BLaER1 treated with 17β-estradiol and CSF1 and Interleukin-3, amounts not matched to agents 10 nM and 100 nM (cell line): ENCODE measurements around the gene PFDN2.
A peak's percentile ranks its signal among the peaks of the same experiment; 100 is the strongest.

Experiments
- H3K27ac ChIP-seq, 11 experiments: shearing (Covaris generic); formaldehyde crosslinking; 2 replicates each; pipeline ENCODE4 v1.8.1; 2022
- H3K27me3 ChIP-seq, 11 experiments: shearing (Covaris generic); formaldehyde crosslinking; 2 replicates each; pipeline ENCODE4 v1.8.1; 2022
- H3K36me3 ChIP-seq, 11 experiments: shearing (Covaris generic); formaldehyde crosslinking; 2 replicates each; pipeline ENCODE4 v1.8.1; 2022
- H3K4me1 ChIP-seq, 10 experiments: shearing (Covaris generic); formaldehyde crosslinking; 2 replicates each; pipeline ENCODE4 v1.8.1; 2022
- H3K4me2 ChIP-seq, 11 experiments: shearing (Covaris generic); formaldehyde crosslinking; 2 replicates each; pipeline ENCODE4 v1.8.1; 2022
- H3K4me3 ChIP-seq, 10 experiments: shearing (Covaris generic); formaldehyde crosslinking; 2 replicates each; pipeline ENCODE4 v1.8.1; 2022
- H3K9ac ChIP-seq, 11 experiments: shearing (Covaris generic); formaldehyde crosslinking; 2 replicates each; pipeline ENCODE4 v1.8.1; 2022
- H3K9me3 ChIP-seq, 11 experiments: shearing (Covaris generic); formaldehyde crosslinking; replicated peaks in 1 of 11; 2 replicates each; pipeline ENCODE4 v1.8.1; 2022
- H4K20me1 ChIP-seq, 11 experiments: shearing (Covaris generic); formaldehyde crosslinking; 2 replicates each; pipeline ENCODE4 v1.8.1; 2022
- Cebpa-rat ChIP-seq, 11 experiments: shearing (Covaris generic); IDR thresholded peaks; 2 replicates each; pipeline ENCODE4 v1.8.1; 2022

The PFDN2 gene

GRCh38 chr1:161100556-161100955, 17.3 kb downstream of the PFDN2 start:
- no peak overlapping the region for H3K4me3 ChIP-seq
- peaks cover 27 to 41% (median 35%) of the 10 kb centered on the region in 10 experiments for H3K4me1 ChIP-seq
- H3K9ac ChIP-seq = no peak overlapping the region
- no peaks in the 10 kb centered on the region for H3K27me3 ChIP-seq
- H3K4me2 ChIP-seq = no peak overlapping the region
- no peak for TF ChIP-seq Cebpa-rat (IDR thresholded peaks at IDR 0.05)
- H4K20me1 ChIP-seq = peaks cover 27 to 80% (median 76%) of the 10 kb centered on the region in 11 experiments; a peak in 20 of 22 replicates
- H3K27ac ChIP-seq = no peak overlapping the region
- no peaks in the 10 kb centered on the region for H3K9me3 ChIP-seq
- peaks cover 40 to 71% (median 65%) of the 10 kb centered on the region in 11 experiments for H3K36me3 ChIP-seq

GRCh38 chr1:161099090-161099802, 18.6 kb downstream of the PFDN2 start:
- Histone ChIP-seq H3K27me3 (no peaks in the 10 kb centered on the region), H3K27ac (no peak overlapping the region), H3K9me3 (no peaks in the 10 kb centered on the region), H3K36me3 (peaks cover 40 to 58% (median 52%) of the 10 kb centered on the region in 11 experiments), H3K9ac (peak overlapping the region in 5 of 11 experiments; percentile 64 to 79 (median 74); a peak in 6 of 22 replicates), H4K20me1 (peaks cover 14 to 67% (median 63%) of the 10 kb centered on the region in 11 experiments; a peak in 20 of 22 replicates), H3K4me2 (peak overlapping the region; percentile 88 to 99 (median 96)), H3K4me3 (peak overlapping the region in 8 of 10 experiments; percentile 32 to 66 (median 56); a peak in 7 of 20 replicates), H3K4me1 (peaks cover 27 to 48% (median 37%) of the 10 kb centered on the region in 10 experiments)
- no peak for TF ChIP-seq Cebpa-rat (IDR thresholded peaks at IDR 0.05)

- peak within 1 kb of the TSS; percentile 32 to 66 (median 56) for H3K4me3 ChIP-seq
- peak within 1 kb of the TSS in 9 of 11 experiments; percentile 3 to 61 (median 23); a peak in 14 of 22 replicates for H3K27ac ChIP-seq
- H3K27me3 ChIP-seq = no peaks in the 10 kb centered on the region
- TF ChIP-seq Cebpa-rat (IDR thresholded peaks at IDR 0.05) = no peak
- peaks cover 6 to 59% (median 55%) of the 10 kb centered on the region in 11 experiments; a peak in 20 of 22 replicates for H4K20me1 ChIP-seq
- peak within 1 kb of the TSS; percentile 88 to 99 (median 96) for H3K4me2 ChIP-seq
- no peaks in the 10 kb centered on the region for H3K9me3 ChIP-seq
- peak within 1 kb of the TSS; percentile 34 to 79 (median 60); a peak in 21 of 22 replicates for H3K9ac ChIP-seq
- H3K36me3 ChIP-seq = peaks cover 36 to 50% (median 45%) of the 10 kb centered on the region in 11 experiments
- peaks cover 27 to 51% (median 37%) of the 10 kb centered on the region in 10 experiments for H3K4me1 ChIP-seq
These were observed 19.4 kb downstream of the PFDN2 start, which contains the start of gene KLHDC9 for GRCh38 chr1:161098210-161099068. KLHDC9 (plus strand) TSS chr1:161098361; CDS start chr1:161098536, 175 bp downstream.

- Histone ChIP-seq H4K20me1 (peaks cover 0 to 40% (median 36%) of the 10 kb centered on the region in 11 experiments; a peak in 20 of 22 replicates), H3K36me3 (peaks cover 22 to 31% (median 28%) of the 10 kb centered on the region in 11 experiments), H3K9ac (0 out of 22 replicates have a peak overlapping the region, but pooled peaks of 2 of the 11 experiments have one; percentile 2 to 12), H3K27ac (no peak overlapping the region), H3K9me3 (no peaks in the 10 kb centered on the region), H3K27me3 (no peaks in the 10 kb centered on the region), H3K4me1 (peaks cover 27 to 70% (median 42%) of the 10 kb centered on the region in 10 experiments), H3K4me3 (no peak overlapping the region), H3K4me2 (peak overlapping the region in 4 of 11 experiments; percentile 90 to 98 (median 95); a peak in 8 of 22 replicates)
- no peak for TF ChIP-seq Cebpa-rat (IDR thresholded peaks at IDR 0.05)
These were observed 21.3 kb downstream of the PFDN2 start for GRCh38 chr1:161096530-161096929.

GRCh38 chr1:161096015-161096414, 21.8 kb downstream of the PFDN2 start:
- no peak overlapping the region for H3K4me3 ChIP-seq
- H3K27ac ChIP-seq = no peak overlapping the region
- no peaks in the 10 kb centered on the region for H3K9me3 ChIP-seq
- H4K20me1 ChIP-seq = peaks cover 0 to 34% (median 32%) of the 10 kb centered on the region in 11 experiments; a peak in 20 of 22 replicates
- no peaks in the 10 kb centered on the region for H3K27me3 ChIP-seq
- H3K4me1 ChIP-seq = peaks cover 27 to 73% (median 42%) of the 10 kb centered on the region in 10 experiments
- TF ChIP-seq Cebpa-rat (IDR thresholded peaks at IDR 0.05) = no peak
- H3K9ac ChIP-seq = 0 out of 22 replicates have a peak overlapping the region, but pooled peaks of 1 of the 11 experiments have one; percentile 12
- H3K36me3 ChIP-seq = peaks cover 16 to 26% (median 22%) of the 10 kb centered on the region in 11 experiments; a peak in 21 of 22 replicates
- H3K4me2 ChIP-seq = peak overlapping the region in 4 of 11 experiments; percentile 90 to 98 (median 95); a peak in 8 of 22 replicates

- H3K4me2 ChIP-seq = no peak overlapping the region; a peak in 1 of 22 replicates
- TF ChIP-seq Cebpa-rat (IDR thresholded peaks at IDR 0.05) = no peak
- peaks cover 27 to 74% (median 42%) of the 10 kb centered on the region in 10 experiments for H3K4me1 ChIP-seq
These were observed 22.6 kb downstream of the PFDN2 start for GRCh38 chr1:161095230-161095629.

GRCh38 chr1:161094481-161094880, 23.4 kb downstream of the PFDN2 start:
- H3K36me3 ChIP-seq = peaks cover 1 to 10% (median 7%) of the 10 kb centered on the region in 11 experiments; a peak in 19 of 22 replicates
- H3K9ac ChIP-seq = no peak overlapping the region
- peaks cover 25 to 80% (median 38%) of the 10 kb centered on the region in 10 experiments for H3K4me1 ChIP-seq
- H3K27me3 ChIP-seq = no peaks in the 10 kb centered on the region
- peaks cover 0 to 19% (median 18%) of the 10 kb centered on the region in 11 experiments; a peak in 20 of 22 replicates for H4K20me1 ChIP-seq
- TF ChIP-seq Cebpa-rat (IDR thresholded peaks at IDR 0.05) = no peak
- H3K4me3 ChIP-seq = no peak overlapping the region
- H3K27ac ChIP-seq = no peak overlapping the region
- H3K4me2 ChIP-seq = no peak overlapping the region
- H3K9me3 ChIP-seq = no peaks in the 10 kb centered on the region

More at GRCh38 chr1:161095230-161095629, 22.6 kb downstream of the PFDN2 start:
- H3K9ac ChIP-seq = no peak overlapping the region
- H3K4me3 ChIP-seq = no peak overlapping the region
- H3K36me3 ChIP-seq = peaks cover 9 to 18% (median 15%) of the 10 kb centered on the region in 11 experiments; a peak in 21 of 22 replicates
- peaks cover 0 to 27% (median 25%) of the 10 kb centered on the region in 11 experiments; a peak in 20 of 22 replicates for H4K20me1 ChIP-seq
- no peaks in the 10 kb centered on the region for H3K9me3 ChIP-seq
- H3K27me3 ChIP-seq = no peaks in the 10 kb centered on the region
- no peak overlapping the region for H3K27ac ChIP-seq

- Histone ChIP-seq H3K4me2 (peak overlapping the region in 5 of 11 experiments; percentile 32 to 71 (median 59); a peak in 9 of 22 replicates), H3K36me3 (no peaks in the 10 kb centered on the region), H4K20me1 (peaks cover 0 to under 1% (median 0%) of the 10 kb centered on the region in 11 experiments; a peak in 1 of 22 replicates), H3K4me3 (no peak overlapping the region), H3K27ac (no peak overlapping the region), H3K9ac (no peak overlapping the region), H3K27me3 (no peaks in the 10 kb centered on the region), H3K9me3 (no peaks in the 10 kb centered on the region), H3K4me1 (peaks cover 7 to 80% (median 24%) of the 10 kb centered on the region in 10 experiments; a peak in 19 of 20 replicates)
- no peak for TF ChIP-seq Cebpa-rat (IDR thresholded peaks at IDR 0.05)
These were observed 25.2 kb downstream of the PFDN2 start for GRCh38 chr1:161092621-161093028.
